Skeletal muscle cell (primary cell): ENCODE measurements around the gene SEPTIN2.
"Not testable (repeated sequence)": the region's sequence is repeated elsewhere in the genome, so short reads cannot be mapped to it uniquely, and the experiment has no call there.

ENCODE experiments used
- DNase-seq: peaks from one replicate; pipeline ENCODE4 v3.0.0-alpha.2; 2010; ENCODE audit warnings: low read depth
- H3K4me3 ChIP-seq: 2 replicates; pipeline ENCODE4 v1.5.1; 2011; ENCODE audit warnings: low read depth, mild to moderate bottlenecking, control low read depth, low read length, moderate library complexity

Gene SEPTIN2

DNA sequence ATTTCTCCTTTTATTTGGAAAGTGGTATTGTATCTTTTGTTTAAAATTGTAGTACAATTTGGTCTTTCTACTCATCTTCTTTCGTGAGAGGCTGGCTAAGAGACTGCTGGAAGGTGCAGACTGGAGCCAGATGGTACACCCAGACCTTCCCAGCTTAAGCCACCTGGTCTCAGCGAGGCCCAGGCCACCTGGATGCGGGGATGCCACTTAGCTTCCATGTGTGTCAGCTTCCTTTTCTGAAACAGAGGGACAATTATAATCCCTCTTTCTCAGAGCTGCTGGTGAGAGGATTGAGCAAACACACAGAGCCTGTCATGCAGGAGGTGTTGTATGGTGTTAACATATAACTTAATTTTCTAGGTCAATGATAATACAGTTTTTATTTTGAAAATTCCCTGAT, 57.7 kb downstream of the SEPTIN2 start:
- no peak overlapping the region for H3K4me3 ChIP-seq
- no peak for DNase-seq

DNA sequence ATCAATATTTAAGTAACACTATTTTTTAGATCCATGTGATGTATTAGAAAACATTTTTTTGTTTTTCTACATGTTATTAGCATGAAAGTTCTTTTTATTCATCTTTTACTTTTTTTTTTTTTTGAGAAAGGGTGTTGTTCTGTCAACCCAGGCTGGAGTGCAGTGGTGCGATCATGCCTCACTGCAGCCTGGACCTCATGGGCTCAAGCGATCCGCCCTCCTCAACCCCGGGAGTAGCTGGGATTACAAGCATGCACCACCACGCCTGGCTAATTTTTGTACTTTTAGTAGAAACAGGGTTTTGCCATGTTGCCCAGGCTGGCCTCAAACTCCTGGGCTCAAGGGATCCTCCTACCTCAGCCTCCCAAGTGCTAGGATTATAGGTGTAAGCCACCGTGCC, 58.2 kb downstream of the SEPTIN2 start:
- DNase-seq, H3K4me3 ChIP-seq: not testable (repeated sequence)

GRCh38 chr2:241375300-241375699, 59.6 kb downstream of the SEPTIN2 start:
- no peak for DNase-seq
- no peak overlapping the region for H3K4me3 ChIP-seq

GRCh38 chr2:241376808-241377207, 61.1 kb downstream of the SEPTIN2 start:
- DNase-seq, result no peak
- no peak overlapping the region for H3K4me3 ChIP-seq

DNA sequence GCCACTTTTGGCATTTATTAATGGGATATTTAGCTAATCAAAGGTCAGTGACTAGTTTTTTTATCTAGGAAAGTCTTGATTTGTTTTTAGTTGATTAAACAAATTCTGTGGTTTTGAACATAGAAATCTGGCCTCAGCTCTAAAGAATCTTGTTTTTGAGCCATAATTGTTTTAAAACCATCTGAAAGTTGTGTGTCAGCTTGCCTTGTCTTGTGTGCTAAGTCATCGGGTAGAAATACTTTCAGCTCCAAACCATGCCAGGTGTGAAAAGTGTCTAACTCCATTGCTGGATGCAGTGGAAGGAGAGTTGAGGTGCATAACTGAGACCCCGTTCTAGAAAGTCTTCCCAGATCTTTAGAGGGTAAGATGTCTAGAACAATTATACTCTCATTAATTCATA, 63.1 kb downstream of the SEPTIN2 start:
- no peak overlapping the region for H3K4me3 ChIP-seq
- no peak for DNase-seq

DNA sequence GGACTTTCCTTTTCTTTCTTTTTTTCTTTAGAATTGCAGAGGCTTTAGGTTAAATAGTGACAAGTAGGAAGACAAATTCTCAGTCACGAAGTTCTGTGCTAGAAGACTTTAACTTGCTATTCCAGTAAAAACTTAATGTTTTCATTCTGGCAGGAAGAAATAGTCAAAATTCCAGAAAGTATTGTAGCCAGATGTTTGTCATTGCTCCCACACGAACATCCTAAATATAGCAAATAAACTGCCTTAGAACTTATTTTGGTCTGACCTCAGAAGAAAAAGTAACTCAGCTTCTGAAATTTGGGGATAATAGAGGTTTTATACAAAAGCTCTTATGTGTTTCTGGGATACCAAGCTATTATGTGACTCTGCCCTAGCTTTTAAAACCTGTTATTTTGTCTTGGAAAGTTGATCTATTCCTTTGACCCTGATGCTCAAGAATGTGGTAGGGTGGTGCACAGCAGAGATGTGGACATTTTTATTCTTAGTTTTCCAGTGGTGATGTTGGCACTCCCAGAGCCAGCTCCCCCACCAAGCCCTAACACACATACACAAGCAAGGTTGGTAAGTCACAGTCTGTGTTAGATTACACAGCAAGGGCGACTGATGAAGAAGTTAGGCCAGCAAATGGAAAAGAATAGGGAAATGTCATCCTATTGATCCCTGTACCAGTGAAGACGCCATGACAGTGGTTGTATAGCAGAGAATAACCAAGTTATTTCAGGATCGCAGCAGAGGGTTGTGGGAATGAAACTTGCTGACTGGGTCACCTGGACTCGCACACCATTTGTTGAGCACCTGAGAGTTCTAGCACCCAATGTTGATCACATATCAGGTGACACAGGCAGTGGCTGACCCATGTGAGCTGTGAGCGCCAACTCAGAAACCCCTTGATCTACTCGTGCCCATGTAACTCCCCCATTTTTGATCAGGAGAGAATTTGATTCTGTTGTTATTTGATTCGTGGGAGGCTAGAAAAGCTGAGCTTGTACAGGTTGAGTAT, 64.1 kb downstream of the SEPTIN2 start:
- DNase-seq, result no peak
- no peak overlapping the region for H3K4me3 ChIP-seq

- H3K4me3 ChIP-seq, result no peak overlapping the region
- no peak for DNase-seq
Observed at GRCh38 chr2:241381872-241382271, 66.1 kb downstream of the SEPTIN2 start.

- not testable (repeated sequence) for H3K4me3 ChIP-seq, DNase-seq
Observed at GRCh38 chr2:241385450-241385849, 69.7 kb downstream of the SEPTIN2 start.

DNA sequence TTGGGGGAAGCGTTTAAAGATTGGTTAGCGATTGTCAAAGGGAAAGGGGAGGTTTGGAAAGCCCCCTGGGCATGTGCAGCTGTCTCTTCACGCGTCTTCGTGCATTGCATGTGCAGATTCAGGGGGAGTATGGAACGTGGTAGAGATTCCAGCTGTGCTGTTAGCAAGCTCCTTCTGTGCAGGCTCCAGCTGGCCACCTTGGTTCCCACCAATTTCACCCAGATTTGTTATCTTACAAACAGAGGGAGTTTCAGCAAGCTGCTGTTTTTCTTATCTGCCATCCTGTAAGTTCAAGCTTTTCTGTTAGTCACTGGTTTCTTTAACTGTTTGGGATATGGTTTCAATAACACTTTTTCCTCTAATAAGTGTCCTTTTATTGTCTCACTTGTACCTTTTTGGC, 70.8 kb downstream of the SEPTIN2 start:
- H3K4me3 ChIP-seq, result no peak overlapping the region
- DNase-seq, result no peak

DNA sequence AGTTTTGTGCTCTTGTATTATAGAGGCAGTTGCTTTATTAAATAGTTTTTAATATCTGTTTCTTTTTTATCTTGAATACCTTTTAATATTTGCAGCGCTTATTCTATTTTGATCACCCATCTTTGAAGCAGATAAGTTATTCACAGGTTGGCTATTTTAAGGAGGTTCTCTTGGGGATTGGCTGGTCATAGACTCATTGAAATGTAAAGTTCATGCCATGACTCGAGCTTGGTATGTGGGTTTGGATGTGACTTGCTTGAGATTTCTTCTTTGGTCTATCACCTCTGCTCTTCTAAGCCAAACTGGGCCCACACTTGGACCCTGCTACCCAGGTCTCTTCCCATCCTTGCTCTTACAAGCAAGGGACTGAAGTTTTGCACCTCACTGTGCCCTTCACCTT, 74.0 kb downstream of the SEPTIN2 start:
- no peak for DNase-seq
- no peak overlapping the region for H3K4me3 ChIP-seq

DNA sequence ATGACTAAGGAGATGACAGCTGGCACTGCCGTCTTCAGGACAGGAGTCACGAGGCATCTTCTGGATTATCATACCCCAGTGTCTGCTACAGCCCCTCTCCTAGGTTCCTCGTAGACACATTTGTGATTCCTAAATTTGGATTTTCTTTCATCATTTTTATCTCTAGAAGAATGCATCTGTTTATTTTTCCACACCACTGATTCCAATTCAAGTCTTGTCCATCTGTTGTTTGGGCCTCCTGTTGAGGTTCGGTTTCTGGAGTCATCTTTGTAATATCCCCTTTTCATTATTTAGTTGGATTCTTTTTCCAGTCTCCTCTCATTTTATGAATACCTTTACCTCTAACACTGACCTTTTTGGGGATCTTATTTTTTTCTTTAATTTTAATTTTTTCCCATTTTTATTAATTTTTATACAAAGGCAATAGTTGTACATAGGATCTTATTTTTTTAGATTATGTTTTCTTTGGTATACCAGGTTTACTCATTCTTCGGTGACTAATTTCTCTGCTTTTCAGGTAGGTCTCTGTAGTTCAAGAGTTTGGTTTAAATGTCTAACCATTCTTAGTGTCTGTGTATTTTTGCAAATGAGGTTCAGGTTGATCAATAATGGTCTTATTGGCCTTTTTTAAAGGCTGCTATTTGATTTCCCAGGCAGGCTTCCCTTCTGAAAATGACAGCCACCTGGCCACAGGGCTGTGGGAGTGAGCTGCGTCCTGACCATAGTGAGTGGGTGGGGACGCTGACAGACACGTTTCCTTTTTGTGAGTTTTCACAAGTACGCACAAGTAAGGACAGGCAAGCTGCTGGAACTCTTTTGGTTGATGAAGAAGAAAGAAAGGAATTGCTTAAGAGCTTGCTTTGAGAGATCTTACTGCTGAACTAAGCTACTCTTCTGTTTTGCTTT, 74.8 kb downstream of the SEPTIN2 start:
- DNase-seq, result no peak
- H3K4me3 ChIP-seq, result no peak overlapping the region

GRCh38 chr2:241391892-241392665, 76.4 kb downstream of the SEPTIN2 start:
- no peak overlapping the region for H3K4me3 ChIP-seq
- DNase-seq, result no peak

DNA sequence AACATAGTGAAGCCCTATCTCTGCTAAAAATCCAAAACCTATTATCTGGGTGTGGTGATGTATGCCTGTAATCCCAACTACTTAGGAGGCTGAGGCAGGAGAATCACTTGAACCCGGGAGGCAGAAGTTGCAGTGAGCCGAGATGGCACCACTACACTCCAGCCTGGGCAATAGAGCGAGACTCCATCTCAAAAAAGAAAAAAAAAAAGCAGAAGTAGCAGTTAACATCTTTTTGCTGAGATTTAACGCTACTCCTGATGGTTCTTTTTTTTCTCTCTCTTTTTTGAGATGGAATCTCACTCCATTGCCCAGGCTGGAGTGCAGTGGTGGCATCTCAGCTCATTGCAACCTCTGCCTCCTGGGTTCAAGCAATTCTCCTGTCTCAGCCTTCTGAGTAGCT, 77.0 kb downstream of the SEPTIN2 start:
- not testable (repeated sequence) for DNase-seq, H3K4me3 ChIP-seq

DNA sequence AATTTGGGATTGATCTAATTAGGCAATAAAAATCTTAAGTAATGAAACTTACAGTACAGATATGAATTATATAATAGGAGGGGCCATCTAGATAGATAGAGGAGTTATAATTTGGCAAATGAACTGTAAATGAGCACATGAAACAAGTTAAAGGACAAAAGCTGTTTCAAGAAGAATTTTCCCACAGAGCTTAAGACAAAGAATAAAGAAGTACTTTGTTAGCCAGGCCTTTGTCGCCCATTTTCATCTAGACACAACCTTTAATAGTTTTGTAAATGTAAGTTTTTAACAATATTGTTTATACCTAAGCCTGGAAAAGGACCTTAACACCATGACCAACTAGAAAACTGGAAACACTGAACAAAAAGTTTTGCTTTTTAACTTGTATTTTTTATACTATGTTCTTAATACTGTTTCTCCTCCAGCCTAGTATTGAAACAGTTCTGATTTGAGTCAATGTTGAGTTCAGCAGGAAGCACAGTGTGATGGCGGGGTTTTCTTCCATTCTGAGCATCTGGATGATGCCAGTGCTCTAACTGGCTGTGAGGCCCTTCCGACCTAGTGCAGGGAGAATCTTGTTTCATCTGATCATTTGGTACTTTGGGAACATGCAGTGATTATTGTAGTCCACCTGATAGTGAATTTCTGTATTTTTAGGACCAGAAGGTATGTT, 77.9 kb downstream of the SEPTIN2 start:
- no peak for DNase-seq
- no peak overlapping the region for H3K4me3 ChIP-seq

DNA sequence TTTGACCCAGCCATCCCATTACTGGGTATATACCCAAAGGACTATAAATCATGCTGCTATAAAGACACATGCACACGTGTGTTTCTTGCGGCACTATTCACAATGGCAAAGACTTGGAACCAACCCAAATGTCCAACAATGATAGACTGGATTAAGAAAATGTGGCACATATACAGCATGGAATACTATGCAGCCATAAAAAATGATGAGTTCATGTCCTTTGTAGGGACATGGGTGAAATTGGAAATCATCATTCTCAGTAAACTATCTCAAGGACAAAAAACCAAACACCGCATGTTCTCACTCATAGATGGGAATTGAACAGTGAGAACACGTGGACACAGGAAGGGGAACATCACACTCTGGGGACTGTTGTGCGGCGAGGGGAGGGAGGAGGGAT, 81.1 kb downstream of the SEPTIN2 start:
- not testable (repeated sequence) for H3K4me3 ChIP-seq, DNase-seq

- no peak for DNase-seq
- no peak overlapping the region for H3K4me3 ChIP-seq
Observed at GRCh38 chr2:241399941-241400922, 84.5 kb downstream of the SEPTIN2 start.
